ENCODE results near the gene ARHGAP25.

ARHGAP25 gene

GRCh38 chr2:68734688-68735525, at the start of gene ARHGAP25:
TSS of gene ARHGAP25 (plus strand) at chr2:68734811. CDS start at chr2:68735200, 389 bp downstream.
- peak within 1 kb of the TSS; percentile 74 for H3K27ac ChIP-seq (ENCODE audit: low read length)
- peak within 1 kb of the TSS; percentile 26 to 60 for H3K4me3 ChIP-seq (ENCODE audit: low read depth in 1 of 2, low read length in 2 of 2)
- H3K27me3 ChIP-seq (ENCODE audit: low read depth, low read length), result no peaks in the 10 kb centered on the region
- H3K36me3 ChIP-seq (ENCODE audit: control insufficient read depth in 1 of 2, insufficient read depth in 2 of 2, low read length in 2 of 2), result no peaks in the 10 kb centered on the region
- H3K4me1 ChIP-seq (ENCODE audit: control insufficient read depth in 1 of 2, insufficient read depth in 2 of 2, low read length in 2 of 2), result no peaks in the 10 kb centered on the region
- H3K9me3 ChIP-seq (ENCODE audit: control insufficient read depth in 1 of 2, low read length in 2 of 2), result no peaks in the 10 kb centered on the region

- no peaks in the 10 kb centered on the region for H3K4me1 ChIP-seq (ENCODE audit: control insufficient read depth in 1 of 2, insufficient read depth in 2 of 2, low read length in 2 of 2)
- no peaks in the 10 kb centered on the region for H3K9me3 ChIP-seq (ENCODE audit: control insufficient read depth in 1 of 2, low read length in 2 of 2)
- H3K27me3 ChIP-seq (ENCODE audit: low read depth, low read length), result no peaks in the 10 kb centered on the region
- H3K36me3 ChIP-seq (ENCODE audit: control insufficient read depth in 1 of 2, insufficient read depth in 2 of 2, low read length in 2 of 2), result no peaks in the 10 kb centered on the region
- no peak overlapping the region for H3K4me3 ChIP-seq (ENCODE audit: low read depth in 1 of 2, low read length in 2 of 2)
- no peak overlapping the region for H3K27ac ChIP-seq (ENCODE audit: low read length)
Observed at GRCh38 chr2:68686178-68686577, 48.4 kb upstream of the ARHGAP25 start.

GRCh38 chr2:68687018-68687417, 47.6 kb upstream of the ARHGAP25 start:
- Histone ChIP-seq H3K9me3 (ENCODE audit: control insufficient read depth in 1 of 2, low read length in 2 of 2) (no peaks in the 10 kb centered on the region), H3K27me3 (ENCODE audit: low read depth, low read length) (no peaks in the 10 kb centered on the region), H3K4me3 (ENCODE audit: low read depth in 1 of 2, low read length in 2 of 2) (no peak overlapping the region), H3K27ac (ENCODE audit: low read length) (no peak overlapping the region), H3K4me1 (ENCODE audit: control insufficient read depth in 1 of 2, insufficient read depth in 2 of 2, low read length in 2 of 2) (no peaks in the 10 kb centered on the region), H3K36me3 (ENCODE audit: control insufficient read depth in 1 of 2, insufficient read depth in 2 of 2, low read length in 2 of 2) (no peaks in the 10 kb centered on the region)

GRCh38 chr2:68689553-68690537, 44.8 kb upstream of the ARHGAP25 start:
- H3K4me1 ChIP-seq (ENCODE audit: control insufficient read depth in 1 of 2, insufficient read depth in 2 of 2, low read length in 2 of 2), result no peaks in the 10 kb centered on the region
- no peak overlapping the region for H3K4me3 ChIP-seq (ENCODE audit: low read depth in 1 of 2, low read length in 2 of 2)
- H3K9me3 ChIP-seq (ENCODE audit: control insufficient read depth in 1 of 2, low read length in 2 of 2), result no peaks in the 10 kb centered on the region
- no peak overlapping the region for H3K27ac ChIP-seq (ENCODE audit: low read length)
- no peaks in the 10 kb centered on the region for H3K27me3 ChIP-seq (ENCODE audit: low read depth, low read length)
- no peaks in the 10 kb centered on the region for H3K36me3 ChIP-seq (ENCODE audit: control insufficient read depth in 1 of 2, insufficient read depth in 2 of 2, low read length in 2 of 2)

GRCh38 chr2:68690851-68691250, 43.8 kb upstream of the ARHGAP25 start:
- H3K27me3 ChIP-seq (ENCODE audit: low read depth, low read length), result no peaks in the 10 kb centered on the region
- H3K4me1 ChIP-seq (ENCODE audit: control insufficient read depth in 1 of 2, insufficient read depth in 2 of 2, low read length in 2 of 2), result no peaks in the 10 kb centered on the region
- H3K27ac ChIP-seq (ENCODE audit: low read length), result no peak overlapping the region
- H3K9me3 ChIP-seq (ENCODE audit: control insufficient read depth in 1 of 2, low read length in 2 of 2), result no peaks in the 10 kb centered on the region
- no peaks in the 10 kb centered on the region for H3K36me3 ChIP-seq (ENCODE audit: control insufficient read depth in 1 of 2, insufficient read depth in 2 of 2, low read length in 2 of 2)
- H3K4me3 ChIP-seq (ENCODE audit: low read depth in 1 of 2, low read length in 2 of 2), result no peak overlapping the region

GRCh38 chr2:68692511-68692910, 42.1 kb upstream of the ARHGAP25 start:
- Histone ChIP-seq H3K4me3 (ENCODE audit: low read depth in 1 of 2, low read length in 2 of 2) (no peak overlapping the region), H3K36me3 (ENCODE audit: control insufficient read depth in 1 of 2, insufficient read depth in 2 of 2, low read length in 2 of 2) (no peaks in the 10 kb centered on the region), H3K27ac (ENCODE audit: low read length) (no peak overlapping the region), H3K9me3 (ENCODE audit: control insufficient read depth in 1 of 2, low read length in 2 of 2) (peaks cover 0 to 6% of the 10 kb centered on the region in 2 donors), H3K27me3 (ENCODE audit: low read depth, low read length) (no peaks in the 10 kb centered on the region), H3K4me1 (ENCODE audit: control insufficient read depth in 1 of 2, insufficient read depth in 2 of 2, low read length in 2 of 2) (no peaks in the 10 kb centered on the region)

- Histone ChIP-seq H3K4me1 (ENCODE audit: control insufficient read depth in 1 of 2, insufficient read depth in 2 of 2, low read length in 2 of 2) (no peaks in the 10 kb centered on the region), H3K36me3 (ENCODE audit: control insufficient read depth in 1 of 2, insufficient read depth in 2 of 2, low read length in 2 of 2) (no peaks in the 10 kb centered on the region), H3K9me3 (ENCODE audit: control insufficient read depth in 1 of 2, low read length in 2 of 2) (peaks cover 0 to 6% of the 10 kb centered on the region in 2 donors), H3K27me3 (ENCODE audit: low read depth, low read length) (no peaks in the 10 kb centered on the region), H3K4me3 (ENCODE audit: low read depth in 1 of 2, low read length in 2 of 2) (no peak overlapping the region), H3K27ac (ENCODE audit: low read length) (no peak overlapping the region)
Observed at GRCh38 chr2:68693951-68694350, 40.7 kb upstream of the ARHGAP25 start.

GRCh38 chr2:68695971-68696370, 38.6 kb upstream of the ARHGAP25 start:
- H3K4me1 ChIP-seq (ENCODE audit: control insufficient read depth in 1 of 2, insufficient read depth in 2 of 2, low read length in 2 of 2), result no peaks in the 10 kb centered on the region
- no peaks in the 10 kb centered on the region for H3K27me3 ChIP-seq (ENCODE audit: low read depth, low read length)
- no peak overlapping the region for H3K27ac ChIP-seq (ENCODE audit: low read length)
- peaks cover 0 to 6% of the 10 kb centered on the region in 2 donors for H3K9me3 ChIP-seq (ENCODE audit: control insufficient read depth in 1 of 2, low read length in 2 of 2)
- no peak overlapping the region for H3K4me3 ChIP-seq (ENCODE audit: low read depth in 1 of 2, low read length in 2 of 2)
- H3K36me3 ChIP-seq (ENCODE audit: control insufficient read depth in 1 of 2, insufficient read depth in 2 of 2, low read length in 2 of 2), result no peaks in the 10 kb centered on the region

- H3K27ac ChIP-seq (ENCODE audit: low read length), result no peak overlapping the region
- H3K4me1 ChIP-seq (ENCODE audit: control insufficient read depth in 1 of 2, insufficient read depth in 2 of 2, low read length in 2 of 2), result no peaks in the 10 kb centered on the region
- H3K36me3 ChIP-seq (ENCODE audit: control insufficient read depth in 1 of 2, insufficient read depth in 2 of 2, low read length in 2 of 2), result no peaks in the 10 kb centered on the region
- no peak overlapping the region for H3K4me3 ChIP-seq (ENCODE audit: low read depth in 1 of 2, low read length in 2 of 2)
- H3K9me3 ChIP-seq (ENCODE audit: control insufficient read depth in 1 of 2, low read length in 2 of 2), result peaks cover 0 to 6% of the 10 kb centered on the region in 2 donors
- H3K27me3 ChIP-seq (ENCODE audit: low read depth, low read length), result no peaks in the 10 kb centered on the region
Observed at GRCh38 chr2:68696554-68696953, 38.1 kb upstream of the ARHGAP25 start.

- Histone ChIP-seq H3K9me3 (ENCODE audit: control insufficient read depth in 1 of 2, low read length in 2 of 2) (peaks cover 0 to 6% of the 10 kb centered on the region in 2 donors), H3K27me3 (ENCODE audit: low read depth, low read length) (no peaks in the 10 kb centered on the region), H3K27ac (ENCODE audit: low read length) (no peak overlapping the region), H3K36me3 (ENCODE audit: control insufficient read depth in 1 of 2, insufficient read depth in 2 of 2, low read length in 2 of 2) (no peaks in the 10 kb centered on the region), H3K4me3 (ENCODE audit: low read depth in 1 of 2, low read length in 2 of 2) (no peak overlapping the region), H3K4me1 (ENCODE audit: control insufficient read depth in 1 of 2, insufficient read depth in 2 of 2, low read length in 2 of 2) (no peaks in the 10 kb centered on the region)
Observed at GRCh38 chr2:68698567-68699377, 35.8 kb upstream of the ARHGAP25 start.

All from muscle layer of duodenum (tissue), 2 donors.